ENCODE results near the gene PSMD5. TPM values are rescaled to one million over a fixed set of nuclear protein-coding genes. Genes with fewer than 3 reads are reported as not detected.

PSMD5 gene
- total RNA-seq, 1 experiment from 2014 or later, result 53.0 TPM

- H3K36me3 ChIP-seq (ENCODE audit: control insufficient read depth, insufficient read depth, low read length), result no peaks in the 10 kb centered on the region
- in situ Hi-C loops (cut with HindIII; ENCODE audit: low pct_unique_long_range_greater_than_20kb, low sequenced_read_pairs) (no loop called here), intact Hi-C loops (cut with micrococcal nuclease; ENCODE audit: unreplicated experiment) (no loop called here)
- POLR2A ChIA-PET, result no interaction called here
- TF ChIP-seq REST (IDR thresholded peaks at IDR 0.05; ENCODE audit: insufficient read depth in 1 of 2, low read depth in 2 of 2, low read length in 1 of 2), result no peak
- TF ChIP-seq SIN3A (IDR thresholded peaks at IDR 0.05; ENCODE audit: borderline replicate concordance, insufficient read depth, low read depth, low read length), result no peak
- TF ChIP-seq POLR2AphosphoS5 (IDR thresholded peaks at IDR 0.05; ENCODE audit: low read depth, low read length), result no peak
- TF ChIP-seq TCF7L2 (IDR thresholded peaks at IDR 0.05; ENCODE audit: low read depth, low read length), result no peak
- TF ChIP-seq CTCF (IDR thresholded peaks at IDR 0.05), result no peak
- H3K9me3 ChIP-seq (ENCODE audit: control insufficient read depth, insufficient read depth, low read depth, low read length), result no peaks in the 10 kb centered on the region
- BruUV-seq (replicated peaks), result no TSS peak
- ATAC-seq (no peak), DNase-seq (ENCODE audit: low read depth, low spot score) (no peak)
- H3K4me3 ChIP-seq (ENCODE audit: low read depth in 2 of 2, low read length in 2 of 2), result no peak overlapping the region
- H3K27me3 ChIP-seq (ENCODE audit: control insufficient read depth, insufficient read depth, low read length), result no peaks in the 10 kb centered on the region
- H3K4me1 ChIP-seq (ENCODE audit: control insufficient read depth, insufficient read depth, low read length), result no peaks in the 10 kb centered on the region
- CTCF ChIA-PET, result no interaction called here
- no peak overlapping the region for H3K27ac ChIP-seq (ENCODE audit: low read length)
Measured at GRCh38 chr9:120854596-120855327, 12.0 kb upstream of the PSMD5 start.

GRCh38 chr9:120853198-120853597 is 10.5 kb upstream of the PSMD5 start:
- H3K9me3 ChIP-seq (ENCODE audit: control insufficient read depth, insufficient read depth, low read depth, low read length), result no peaks in the 10 kb centered on the region
- H3K27me3 ChIP-seq (ENCODE audit: control insufficient read depth, insufficient read depth, low read length), result no peaks in the 10 kb centered on the region
- DNase-seq (ENCODE audit: low read depth, low spot score) (no peak), ATAC-seq (no peak)
- POLR2A ChIA-PET, result no interaction called here
- BruUV-seq (replicated peaks), result no TSS peak
- no peaks in the 10 kb centered on the region for H3K4me1 ChIP-seq (ENCODE audit: control insufficient read depth, insufficient read depth, low read length)
- TF ChIP-seq POLR2AphosphoS5 (IDR thresholded peaks at IDR 0.05; ENCODE audit: low read depth, low read length) (no peak), CTCF (IDR thresholded peaks at IDR 0.05) (no peak), SIN3A (IDR thresholded peaks at IDR 0.05; ENCODE audit: borderline replicate concordance, insufficient read depth, low read depth, low read length) (no peak), TCF7L2 (IDR thresholded peaks at IDR 0.05; ENCODE audit: low read depth, low read length) (no peak), REST (IDR thresholded peaks at IDR 0.05; ENCODE audit: insufficient read depth in 1 of 2, low read depth in 2 of 2, low read length in 1 of 2) (no peak)
- no peak overlapping the region for H3K4me3 ChIP-seq (ENCODE audit: low read depth in 2 of 2, low read length in 2 of 2)
- no peaks in the 10 kb centered on the region for H3K36me3 ChIP-seq (ENCODE audit: control insufficient read depth, insufficient read depth, low read length)
- CTCF ChIA-PET, result no interaction called here
- intact Hi-C loops (cut with micrococcal nuclease; ENCODE audit: unreplicated experiment), result no loop called here
- in situ Hi-C loops (cut with HindIII; ENCODE audit: low pct_unique_long_range_greater_than_20kb, low sequenced_read_pairs), result no loop called here
- H3K27ac ChIP-seq (ENCODE audit: low read length), result no peak overlapping the region
